ENCODE data around the gene FNDC3A. TPM values are rescaled to one million over a fixed set of nuclear protein-coding genes. Genes with fewer than 3 reads are reported as not detected.

FNDC3A gene
- total and polyA plus RNA-seq, 3 experiments from 2014 or later, result 8.8 to 22.7 (median 21.8) TPM

- no peaks in the 10 kb centered on the region for H3K27me3 ChIP-seq (ENCODE audit: insufficient read depth, low read length, poor library complexity, severe bottlenecking)
- Mint-ChIP-seq H3K4me3 (no peak overlapping the region), H3K4me1 (peaks cover 0 to 4% (median 2%) of the 10 kb centered on the region in 3 donors), H3K27me3 (no peaks in the 10 kb centered on the region), H3K27ac (no peak overlapping the region), H3K9me3 (no peaks in the 10 kb centered on the region), H3K36me3 (peaks cover 9 to 80% (median 18%) of the 10 kb centered on the region in 3 donors)
- no peaks in the 10 kb centered on the region for H3K9me3 ChIP-seq (ENCODE audit: low read length)
- DNase-seq, result no peak
- H3K36me3 ChIP-seq (ENCODE audit: insufficient read depth, low read length), result peaks cover 10% of the 10 kb centered on the region
- CTCF ChIA-PET, result no interaction called here
- no peak overlapping the region for H3K27ac ChIP-seq (ENCODE audit: low read depth, low read length)
- H3K4me3 ChIP-seq (ENCODE audit: low read length), result no peak overlapping the region
- POLR2A ChIA-PET, result no interaction called here
- no peaks in the 10 kb centered on the region for H3K4me1 ChIP-seq (ENCODE audit: insufficient read depth, low read length)
Measured at GRCh38 chr13:49171359-49171758, 195.6 kb downstream of the FNDC3A start.

GRCh38 chr13:49183672-49184325 is 208.1 kb downstream of the FNDC3A start:
- no peaks in the 10 kb centered on the region for H3K9me3 ChIP-seq (ENCODE audit: low read length)
- peaks cover 26% of the 10 kb centered on the region for H3K36me3 ChIP-seq (ENCODE audit: insufficient read depth, low read length)
- DNase-seq, result no peak
- peaks cover 13 to 58% (median 24%) of the 10 kb centered on the region in 3 donors for H3K36me3 Mint-ChIP-seq
- CTCF ChIA-PET, result no interaction called here
- no peak overlapping the region for H3K27ac ChIP-seq (ENCODE audit: low read depth, low read length)
- H3K4me3 Mint-ChIP-seq, result no peak overlapping the region
- H3K4me3 ChIP-seq (ENCODE audit: low read length), result no peak overlapping the region
- H3K4me1 Mint-ChIP-seq, result no peaks in the 10 kb centered on the region
- H3K9me3 Mint-ChIP-seq, result no peaks in the 10 kb centered on the region
- POLR2A ChIA-PET, result no interaction called here
- H3K4me1 ChIP-seq (ENCODE audit: insufficient read depth, low read length), result no peaks in the 10 kb centered on the region
- H3K27ac Mint-ChIP-seq, result no peak overlapping the region
- no peaks in the 10 kb centered on the region for H3K27me3 ChIP-seq (ENCODE audit: insufficient read depth, low read length, poor library complexity, severe bottlenecking)
- no peaks in the 10 kb centered on the region for H3K27me3 Mint-ChIP-seq

GRCh38 chr13:49184621-49185020 is 208.9 kb downstream of the FNDC3A start:
- Histone ChIP-seq H3K4me3 (ENCODE audit: low read length) (no peak overlapping the region), H3K27ac (ENCODE audit: low read depth, low read length) (no peak overlapping the region), H3K36me3 (ENCODE audit: insufficient read depth, low read length) (peaks cover 24% of the 10 kb centered on the region), H3K9me3 (ENCODE audit: low read length) (no peaks in the 10 kb centered on the region), H3K27me3 (ENCODE audit: insufficient read depth, low read length, poor library complexity, severe bottlenecking) (no peaks in the 10 kb centered on the region), H3K4me1 (ENCODE audit: insufficient read depth, low read length) (no peaks in the 10 kb centered on the region)
- Mint-ChIP-seq H3K9me3 (no peaks in the 10 kb centered on the region), H3K27me3 (no peaks in the 10 kb centered on the region), H3K4me1 (no peaks in the 10 kb centered on the region), H3K36me3 (peaks cover 13 to 55% (median 21%) of the 10 kb centered on the region in 3 donors), H3K27ac (peak overlapping the region in 2 of 8 donors; percentile 15 to 73), H3K4me3 (no peak overlapping the region)
- CTCF ChIA-PET, result no interaction called here
- POLR2A ChIA-PET, result no interaction called here
- DNase-seq, result no peak

- H3K36me3 ChIP-seq (ENCODE audit: insufficient read depth, low read length), result peaks cover 23% of the 10 kb centered on the region
- H3K36me3 Mint-ChIP-seq, result peaks cover 13 to 52% (median 17%) of the 10 kb centered on the region in 3 donors
- H3K4me3 Mint-ChIP-seq, result no peak overlapping the region
- H3K27ac Mint-ChIP-seq, result peak overlapping the region in 5 of 8 donors; percentile 45 to 77 (median 67)
- H3K4me1 Mint-ChIP-seq, result no peaks in the 10 kb centered on the region
- H3K9me3 ChIP-seq (ENCODE audit: low read length), result no peaks in the 10 kb centered on the region
- ChIA-PET POLR2A (no interaction called here), CTCF (no interaction called here)
- no peaks in the 10 kb centered on the region for H3K9me3 Mint-ChIP-seq
- no peak for DNase-seq
- no peaks in the 10 kb centered on the region for H3K27me3 Mint-ChIP-seq
- H3K4me1 ChIP-seq (ENCODE audit: insufficient read depth, low read length), result no peaks in the 10 kb centered on the region
- H3K27ac ChIP-seq (ENCODE audit: low read depth, low read length), result no peak overlapping the region
- no peak overlapping the region for H3K4me3 ChIP-seq (ENCODE audit: low read length)
- no peaks in the 10 kb centered on the region for H3K27me3 ChIP-seq (ENCODE audit: insufficient read depth, low read length, poor library complexity, severe bottlenecking)
Measured at GRCh38 chr13:49185264-49185663, 209.6 kb downstream of the FNDC3A start.

- CTCF ChIA-PET, result no interaction called here
- no peaks in the 10 kb centered on the region for H3K27me3 Mint-ChIP-seq
- peaks cover 34% of the 10 kb centered on the region for H3K36me3 ChIP-seq (ENCODE audit: insufficient read depth, low read length)
Measured at GRCh38 chr13:49190901-49191300, 215.2 kb downstream of the FNDC3A start.

GRCh38 chr13:49206641-49207040 is 230.9 kb downstream of the FNDC3A start:
- H3K4me3 ChIP-seq (ENCODE audit: low read length), result no peak overlapping the region
- peaks cover 4% of the 10 kb centered on the region for H3K36me3 ChIP-seq (ENCODE audit: insufficient read depth, low read length)
- no peak overlapping the region for H3K27ac ChIP-seq (ENCODE audit: low read depth, low read length)
- no peaks in the 10 kb centered on the region for H3K27me3 Mint-ChIP-seq
- H3K27me3 ChIP-seq (ENCODE audit: insufficient read depth, low read length, poor library complexity, severe bottlenecking), result no peaks in the 10 kb centered on the region
- H3K9me3 ChIP-seq (ENCODE audit: low read length), result no peaks in the 10 kb centered on the region
- DNase-seq, result no peak
- ChIA-PET CTCF (interaction anchor here (1.0 kb wide), 1 partner anchor 74 kb away, joined by 3 read pairs; no protein-coding TSS in a partner anchor), POLR2A (no interaction called here)
- no peak overlapping the region for H3K27ac Mint-ChIP-seq
- H3K4me3 Mint-ChIP-seq, result no peak overlapping the region
- no peaks in the 10 kb centered on the region for H3K4me1 ChIP-seq (ENCODE audit: insufficient read depth, low read length)
- H3K36me3 Mint-ChIP-seq, result peaks cover 0 to 69% (median 22%) of the 10 kb centered on the region in 3 donors
- no peaks in the 10 kb centered on the region for H3K4me1 Mint-ChIP-seq
- H3K9me3 Mint-ChIP-seq, result no peaks in the 10 kb centered on the region

More at GRCh38 chr13:49190901-49191300, 215.2 kb downstream of the FNDC3A start:
- Histone ChIP-seq H3K9me3 (ENCODE audit: low read length) (no peaks in the 10 kb centered on the region), H3K4me1 (ENCODE audit: insufficient read depth, low read length) (no peaks in the 10 kb centered on the region), H3K4me3 (ENCODE audit: low read length) (no peak overlapping the region), H3K27ac (ENCODE audit: low read depth, low read length) (no peak overlapping the region), H3K27me3 (ENCODE audit: insufficient read depth, low read length, poor library complexity, severe bottlenecking) (no peaks in the 10 kb centered on the region)
- no peak overlapping the region for H3K27ac Mint-ChIP-seq
- peaks cover 13 to 74% (median 27%) of the 10 kb centered on the region in 3 donors for H3K36me3 Mint-ChIP-seq
- H3K9me3 Mint-ChIP-seq, result no peaks in the 10 kb centered on the region
- POLR2A ChIA-PET, result no interaction called here
- no peaks in the 10 kb centered on the region for H3K4me1 Mint-ChIP-seq
- no peak overlapping the region for H3K4me3 Mint-ChIP-seq
- no peak for DNase-seq

GRCh38 chr13:49208619-49209018 is 232.9 kb downstream of the FNDC3A start:
- no peaks in the 10 kb centered on the region for H3K4me1 Mint-ChIP-seq
- POLR2A ChIA-PET, result no interaction called here
- CTCF ChIA-PET, result no interaction called here

GRCh38 chr13:49210114-49210513 is 234.4 kb downstream of the FNDC3A start:
- CTCF ChIA-PET, result interaction anchor here (1.0 kb wide), 1 partner anchor 9 kb away, joined by 3 read pairs; no protein-coding TSS in a partner anchor
- Histone ChIP-seq H3K27me3 (ENCODE audit: insufficient read depth, low read length, poor library complexity, severe bottlenecking) (no peaks in the 10 kb centered on the region), H3K27ac (ENCODE audit: low read depth, low read length) (no peak overlapping the region), H3K36me3 (ENCODE audit: insufficient read depth, low read length) (peaks cover 4% of the 10 kb centered on the region), H3K4me1 (ENCODE audit: insufficient read depth, low read length) (peaks cover 6% of the 10 kb centered on the region), H3K9me3 (ENCODE audit: low read length) (no peaks in the 10 kb centered on the region), H3K4me3 (ENCODE audit: low read length) (no peak overlapping the region)
- Mint-ChIP-seq H3K4me1 (peaks cover 7 to 13% (median 8%) of the 10 kb centered on the region in 3 donors), H3K27ac (peak overlapping the region in 1 of 8 donors; percentile 54), H3K36me3 (peaks cover 2 to 39% (median 16%) of the 10 kb centered on the region in 3 donors), H3K4me3 (no peak overlapping the region), H3K9me3 (peaks cover 0 to under 1% (median 0%) of the 10 kb centered on the region in 5 donors), H3K27me3 (no peaks in the 10 kb centered on the region)
- DNase-seq, result no peak
- POLR2A ChIA-PET, result no interaction called here

More at GRCh38 chr13:49208619-49209018, 232.9 kb downstream of the FNDC3A start:
- H3K9me3 Mint-ChIP-seq, result no peaks in the 10 kb centered on the region
- Histone ChIP-seq H3K9me3 (ENCODE audit: low read length) (no peaks in the 10 kb centered on the region), H3K4me3 (ENCODE audit: low read length) (no peak overlapping the region), H3K4me1 (ENCODE audit: insufficient read depth, low read length) (no peaks in the 10 kb centered on the region), H3K27ac (ENCODE audit: low read depth, low read length) (no peak overlapping the region), H3K27me3 (ENCODE audit: insufficient read depth, low read length, poor library complexity, severe bottlenecking) (no peaks in the 10 kb centered on the region), H3K36me3 (ENCODE audit: insufficient read depth, low read length) (peaks cover 4% of the 10 kb centered on the region)
- DNase-seq, result no peak
- H3K4me3 Mint-ChIP-seq, result no peak overlapping the region
- H3K27me3 Mint-ChIP-seq, result no peaks in the 10 kb centered on the region
- H3K36me3 Mint-ChIP-seq, result peaks cover 0 to 52% (median 20%) of the 10 kb centered on the region in 3 donors
- H3K27ac Mint-ChIP-seq, result no peak overlapping the region

All from CD8-positive, alpha-beta memory T cell (primary cell).